ENCODE data around the gene PCDHGB2.

- no peak for TF ChIP-seq CTCF (IDR thresholded peaks at IDR 0.05)
- TF ChIP-seq POLR2A (IDR thresholded peaks at IDR 0.05) = no peak
Measured at GRCh38 chr5:141359790-141360426, at the start of gene PCDHGB2.
